Karpas-422 (cell line): ENCODE results near the gene ABCA13. TPM values are rescaled to one million over a fixed set of nuclear protein-coding genes. Genes with fewer than 3 reads are reported as not detected.

Experiments
- DNase-seq: peaks from one replicate; pipeline ENCODE4 v3.0.0-alpha.2; 2015
- H2AFZ ChIP-seq: fragments of 200-600 bp; sonication (generic); 2 replicates; pipeline ENCODE4 v1.6.1; 2014; ENCODE audit warnings: antibody characterized with exemption, low read length, mixed read lengths
- H3K27ac ChIP-seq: fragments of 200-600 bp; sonication (generic); 2 replicates; pipeline ENCODE4 v1.5.1; 2014; ENCODE audit warnings: mild to moderate bottlenecking, low read length, moderate library complexity
- H3K27me3 ChIP-seq: fragments of 200-600 bp; sonication (generic); 2 replicates; pipeline ENCODE4 v1.6.1; 2014; ENCODE audit warnings: low read length, mixed read lengths
- H3K36me3 ChIP-seq: fragments of 200-600 bp; sonication (generic); 2 replicates; pipeline ENCODE4 v1.6.1; 2014; ENCODE audit warnings: low read length, mixed read lengths; ENCODE audit not compliant: insufficient read depth
- H3K4me1 ChIP-seq: fragments of 200-600 bp; sonication (generic); 2 replicates; pipeline ENCODE4 v1.6.1; 2014; ENCODE audit warnings: mild to moderate bottlenecking, low read length, mixed read lengths
- H3K4me2 ChIP-seq: fragments of 200-600 bp; sonication (generic); 2 replicates; pipeline ENCODE4 v1.6.1; 2014; ENCODE audit warnings: low read length, low read depth, mild to moderate bottlenecking; ENCODE audit not compliant: poor library complexity, severe bottlenecking
- H3K4me3 ChIP-seq: fragments of 200-600 bp; sonication (generic); 2 replicates; pipeline ENCODE4 v1.5.1; 2014; ENCODE audit warnings: mild to moderate bottlenecking, antibody characterized with exemption, low read length, mixed read lengths
- H3K79me2 ChIP-seq: fragments of 200-600 bp; sonication (generic); 2 replicates; pipeline ENCODE4 v1.6.1; 2014; ENCODE audit warnings: mild to moderate bottlenecking, low read length, mixed read lengths
- H3K9ac ChIP-seq: fragments of 200-600 bp; sonication (generic); 2 replicates; pipeline ENCODE4 v1.6.0; 2014; ENCODE audit warnings: low read length
- H3K9me2 ChIP-seq: fragments of 200-600 bp; sonication (generic), shearing (Covaris generic); replicated peaks from 2 replicates; pipeline ENCODE4 v1.6.0; 2014; ENCODE audit warnings: mild to moderate bottlenecking, low read length, moderate library complexity; ENCODE audit not compliant: insufficient read depth
- H3K9me3 ChIP-seq: fragments of 300-700, 200-600 bp; sonication (generic); 2 replicates; pipeline ENCODE4 v1.6.1; 2014; ENCODE audit warnings: low read length, mixed read lengths
- H4K20me1 ChIP-seq: fragments of 200-600 bp; sonication (generic); 2 replicates; pipeline ENCODE4 v1.6.1; 2014; ENCODE audit warnings: mild to moderate bottlenecking, antibody characterized with exemption, low read length, low read depth; ENCODE audit not compliant: insufficient read depth
- total RNA-seq: library from RNA; depleted of rRNA; stranded (reverse); fragments of >200 nt; shearing (Covaris generic); gene quantifications from 2 replicates; pipeline ENCODE4 v1.2.3, GENCODE V29; 2014; ENCODE audit warnings: low replicate concordance; rRNA removed

Gene ABCA13
- total RNA-seq, 1 experiment from 2014 or later: not detected

DNA sequence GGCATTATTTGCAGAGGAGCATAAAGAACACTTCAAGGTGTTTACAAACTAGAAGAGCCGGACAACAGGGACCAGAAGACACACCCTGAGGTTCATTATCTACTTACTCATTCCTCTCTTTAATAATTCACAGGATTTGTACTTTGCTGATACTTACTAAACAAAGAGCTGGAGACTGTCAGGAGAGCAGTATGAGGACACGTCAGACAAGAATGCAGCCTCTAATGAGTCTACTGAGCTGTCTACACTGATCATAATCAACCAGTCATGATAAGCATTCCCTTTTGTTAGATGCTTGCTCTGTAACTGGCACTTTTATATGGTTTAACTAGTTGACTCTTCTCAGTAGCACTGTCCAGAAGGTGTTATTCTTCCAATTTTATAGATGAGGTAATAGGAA is 509.7 kb downstream of the ABCA13 start:
- DNase-seq: no peak
- H3K27ac ChIP-seq: no peak overlapping the region
- H3K4me2 ChIP-seq: no peak overlapping the region
- H2AFZ ChIP-seq: 0 out of 2 replicates have a peak overlapping the region, but pooled peaks have one; percentile 14
- no peaks in the 10 kb centered on the region for H3K9me3 ChIP-seq
- H3K9me2 ChIP-seq: no peaks in the 10 kb centered on the region
- H3K4me1 ChIP-seq: peaks cover 15% of the 10 kb centered on the region; the same call in 1 of the 2 replicates
- H3K4me3 ChIP-seq: no peak overlapping the region
- no peaks in the 10 kb centered on the region for H3K36me3 ChIP-seq
- H3K79me2 ChIP-seq: no peaks in the 10 kb centered on the region
- no peaks in the 10 kb centered on the region for H3K27me3 ChIP-seq
- H3K9ac ChIP-seq: no peak overlapping the region
- no peaks in the 10 kb centered on the region for H4K20me1 ChIP-seq

DNA sequence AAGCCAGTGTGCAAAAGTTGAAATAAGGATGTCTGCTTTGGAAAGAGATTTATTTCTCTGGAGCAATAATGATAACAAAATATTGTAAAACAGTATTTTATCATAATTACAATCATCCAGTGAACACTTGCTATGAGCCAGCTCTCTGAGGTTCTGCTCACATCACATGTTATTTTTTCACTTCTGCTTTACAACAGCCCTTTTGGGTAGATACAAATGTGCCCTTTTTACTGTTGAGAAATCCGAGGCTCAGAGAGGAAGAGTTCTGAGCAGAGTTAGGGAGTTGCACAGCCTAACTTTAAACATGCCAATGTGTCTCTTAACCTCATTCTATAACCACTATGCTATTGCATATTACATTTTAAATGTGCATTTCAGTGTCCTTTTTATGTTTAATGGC is 520.5 kb downstream of the ABCA13 start:
- Histone ChIP-seq H3K27ac (peak overlapping the region; percentile 76), H2AFZ (no peak overlapping the region), H3K4me2 (peak overlapping the region; percentile 40), H3K4me3 (no peak overlapping the region), H3K9ac (peak overlapping the region; percentile 37; the same call in 1 of the 2 replicates), H3K9me2 (no peaks in the 10 kb centered on the region), H3K36me3 (no peaks in the 10 kb centered on the region), H3K4me1 (peaks cover 21% of the 10 kb centered on the region), H3K9me3 (no peaks in the 10 kb centered on the region), H3K27me3 (no peaks in the 10 kb centered on the region), H4K20me1 (no peaks in the 10 kb centered on the region), H3K79me2 (no peaks in the 10 kb centered on the region)
- DNase-seq: peak; percentile 82

Other genes with a start within 250 kb of the ABCA13 start
- 0.90 and 2.8 TPM in 2 replicates for gene PKD1L1, start 223.0 kb upstream of the ABCA13 start, total RNA-seq
- 19.6 and 20.6 TPM in 2 replicates for gene HUS1, start 191.8 kb upstream of the ABCA13 start, total RNA-seq
- not detected in 2 replicates for gene SUN3, start 142.4 kb upstream of the ABCA13 start, total RNA-seq
- not detected in 2 replicates for gene C7orf57, start 135.9 kb upstream of the ABCA13 start, total RNA-seq
- 2.0 and 14.5 TPM in 2 replicates for gene UPP1, start 82.2 kb upstream of the ABCA13 start, total RNA-seq